ENCODE data around the gene MATN4. TPM values are rescaled to one million over a fixed set of nuclear protein-coding genes. Genes with fewer than 3 reads are reported as not detected.
A peak's percentile ranks its signal among the peaks of the same experiment; 100 is the strongest.

Gene MATN4
- total and polyA plus RNA-seq, 2 experiments from 2014 or later = 3.3 to 5.1 TPM

DNA sequence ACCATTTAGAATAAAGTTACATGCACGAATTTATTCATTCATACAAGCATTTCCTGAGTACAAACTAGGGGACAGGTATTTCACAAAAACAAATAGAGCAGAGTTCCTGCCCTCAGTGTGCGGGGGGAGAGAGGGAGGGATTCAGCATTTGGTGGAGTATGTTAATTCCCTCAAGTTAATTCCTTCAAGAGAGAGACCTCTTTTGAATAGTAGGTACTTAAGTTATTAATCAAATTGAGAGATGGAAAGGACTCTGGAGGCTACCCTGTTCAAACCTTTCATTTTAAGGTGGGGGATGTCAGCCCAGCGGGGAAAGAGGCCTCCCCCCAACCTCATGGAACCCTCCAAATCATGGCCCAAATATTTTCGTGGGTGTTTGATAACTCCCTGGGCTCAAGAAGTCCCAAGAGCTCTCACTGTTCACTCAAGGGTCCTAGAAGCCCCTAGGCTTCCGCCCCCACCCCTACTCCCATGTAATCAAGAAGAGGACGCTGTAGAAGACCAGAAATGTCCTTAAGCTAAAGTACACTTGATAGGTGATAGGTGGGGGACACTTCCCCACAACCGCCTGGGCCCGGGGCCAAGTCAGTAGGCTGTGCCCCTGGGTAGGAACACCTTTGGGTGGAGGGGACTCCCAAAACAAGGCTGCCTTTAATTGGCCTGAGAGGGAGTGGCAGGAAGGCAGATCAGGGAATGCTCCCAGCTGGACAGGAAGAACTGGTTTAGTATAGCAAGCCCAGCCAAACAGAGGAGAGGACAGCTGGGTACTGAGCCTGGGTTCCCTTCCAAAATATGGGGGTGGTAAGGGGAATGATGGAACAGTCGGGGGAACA lies 37.2 kb upstream of the MATN4 start (continued):
- TF ChIP-seq, protein P1, sequence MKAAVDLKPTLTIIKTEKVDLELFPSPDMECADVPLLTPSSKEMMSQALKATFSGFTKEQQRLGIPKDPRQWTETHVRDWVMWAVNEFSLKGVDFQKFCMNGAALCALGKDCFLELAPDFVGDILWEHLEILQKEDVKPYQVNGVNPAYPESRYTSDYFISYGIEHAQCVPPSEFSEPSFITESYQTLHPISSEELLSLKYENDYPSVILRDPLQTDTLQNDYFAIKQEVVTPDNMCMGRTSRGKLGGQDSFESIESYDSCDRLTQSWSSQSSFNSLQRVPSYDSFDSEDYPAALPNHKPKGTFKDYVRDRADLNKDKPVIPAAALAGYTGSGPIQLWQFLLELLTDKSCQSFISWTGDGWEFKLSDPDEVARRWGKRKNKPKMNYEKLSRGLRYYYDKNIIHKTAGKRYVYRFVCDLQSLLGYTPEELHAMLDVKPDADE (IDR thresholded peaks at IDR 0.05) = no peak
- no peak for TF ChIP-seq EZH2 (IDR thresholded peaks at IDR 0.05; ENCODE audit: low read depth, unreplicated experiment)

DNA sequence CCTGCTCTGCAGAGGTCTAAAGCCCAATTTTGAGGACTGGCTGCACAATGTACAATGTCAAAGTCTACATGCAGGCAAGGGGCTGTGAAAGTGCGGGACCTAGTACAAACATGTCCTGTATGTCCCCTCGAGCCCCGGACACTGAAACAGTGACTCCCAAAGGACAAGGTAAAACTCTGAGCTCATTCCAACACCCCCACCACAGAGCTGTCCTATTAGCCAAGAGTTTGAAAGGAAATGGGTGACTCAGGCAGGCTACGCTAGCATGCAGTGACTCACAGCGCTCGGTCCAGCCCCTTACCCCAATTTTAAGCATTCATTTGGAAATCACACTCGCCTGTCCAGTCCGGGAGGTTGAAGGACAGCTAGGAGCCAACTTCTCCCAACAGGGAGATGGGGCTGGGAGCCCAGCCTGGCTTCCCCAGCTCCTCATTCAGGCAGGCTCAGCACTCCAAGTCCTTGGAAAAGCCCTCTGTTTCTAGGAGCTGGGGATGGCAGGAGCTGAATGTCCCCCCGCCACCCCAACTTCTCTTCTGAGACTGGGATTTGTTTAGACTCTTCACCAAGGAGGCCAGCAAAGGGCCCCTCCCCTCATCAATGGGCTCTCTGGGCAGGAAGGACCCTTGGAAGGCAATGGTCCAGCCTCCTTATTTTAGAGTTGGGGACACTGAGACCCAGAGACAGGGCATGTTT lies 36.2 kb upstream of the MATN4 start:
- H3K36me3 ChIP-seq (ENCODE audit: insufficient read depth) = no peaks in the 10 kb centered on the region
- peak overlapping the region; percentile 27; the same call in 1 of the 3 replicates for H3K4me3 Mint-ChIP-seq
- H3K9me2 ChIP-seq (ENCODE audit: insufficient read depth) = no peaks in the 10 kb centered on the region
- H3K4me2 ChIP-seq = peak overlapping the region; percentile 98
- no peak for ATAC-seq
- H3K36me3 Mint-ChIP-seq (ENCODE audit: low read depth) = peaks cover 13% of the 10 kb centered on the region
- H3K27me3 Mint-ChIP-seq (ENCODE audit: insufficient read depth, low read depth, poor library complexity) = peaks cover 15% of the 10 kb centered on the region
- H3K79me2 ChIP-seq (replicated peaks; ENCODE audit: insufficient read depth) = peaks cover 80% of the 10 kb centered on the region
- H3K9me3 Mint-ChIP-seq = no peaks in the 10 kb centered on the region
- H3K27ac ChIP-seq (ENCODE audit: low read depth) = peak overlapping the region; percentile 96; the same call in 1 of the 2 replicates
- peak overlapping the region; percentile 91 for H3K27ac Mint-ChIP-seq
- H3F3A ChIP-seq (replicated peaks; ENCODE audit: low read depth) = 0 out of 2 replicates have a peak, but pooled peaks cover 8% of the 10 kb centered on the region
- no peaks in the 10 kb centered on the region for H4K20me1 ChIP-seq (replicated peaks; ENCODE audit: insufficient read depth)
- H3K4me1 Mint-ChIP-seq = peaks cover 83% of the 10 kb centered on the region
- peaks cover 9% of the 10 kb centered on the region; the same call in 1 of the 2 replicates for H3K27me3 ChIP-seq (ENCODE audit: insufficient read depth)
- peaks cover 74% of the 10 kb centered on the region for H3K4me1 ChIP-seq (ENCODE audit: insufficient read depth)
- H2AFZ ChIP-seq = no peak overlapping the region
- H3K4me3 ChIP-seq = 0 out of 2 replicates have a peak overlapping the region, but pooled peaks have one; percentile 46
- no peak for DNase-seq (ENCODE audit: low spot score)
- TF ChIP-seq, protein P1 (IDR thresholded peaks at IDR 0.05) = no peak
- no peak for TF ChIP-seq POLR2AphosphoS5 (IDR thresholded peaks at IDR 0.05; ENCODE audit: low read depth)
- TF ChIP-seq ZNF114 (CRISPR knock-in tag; IDR thresholded peaks at IDR 0.05) = no peak
- TF ChIP-seq, protein P2, sequence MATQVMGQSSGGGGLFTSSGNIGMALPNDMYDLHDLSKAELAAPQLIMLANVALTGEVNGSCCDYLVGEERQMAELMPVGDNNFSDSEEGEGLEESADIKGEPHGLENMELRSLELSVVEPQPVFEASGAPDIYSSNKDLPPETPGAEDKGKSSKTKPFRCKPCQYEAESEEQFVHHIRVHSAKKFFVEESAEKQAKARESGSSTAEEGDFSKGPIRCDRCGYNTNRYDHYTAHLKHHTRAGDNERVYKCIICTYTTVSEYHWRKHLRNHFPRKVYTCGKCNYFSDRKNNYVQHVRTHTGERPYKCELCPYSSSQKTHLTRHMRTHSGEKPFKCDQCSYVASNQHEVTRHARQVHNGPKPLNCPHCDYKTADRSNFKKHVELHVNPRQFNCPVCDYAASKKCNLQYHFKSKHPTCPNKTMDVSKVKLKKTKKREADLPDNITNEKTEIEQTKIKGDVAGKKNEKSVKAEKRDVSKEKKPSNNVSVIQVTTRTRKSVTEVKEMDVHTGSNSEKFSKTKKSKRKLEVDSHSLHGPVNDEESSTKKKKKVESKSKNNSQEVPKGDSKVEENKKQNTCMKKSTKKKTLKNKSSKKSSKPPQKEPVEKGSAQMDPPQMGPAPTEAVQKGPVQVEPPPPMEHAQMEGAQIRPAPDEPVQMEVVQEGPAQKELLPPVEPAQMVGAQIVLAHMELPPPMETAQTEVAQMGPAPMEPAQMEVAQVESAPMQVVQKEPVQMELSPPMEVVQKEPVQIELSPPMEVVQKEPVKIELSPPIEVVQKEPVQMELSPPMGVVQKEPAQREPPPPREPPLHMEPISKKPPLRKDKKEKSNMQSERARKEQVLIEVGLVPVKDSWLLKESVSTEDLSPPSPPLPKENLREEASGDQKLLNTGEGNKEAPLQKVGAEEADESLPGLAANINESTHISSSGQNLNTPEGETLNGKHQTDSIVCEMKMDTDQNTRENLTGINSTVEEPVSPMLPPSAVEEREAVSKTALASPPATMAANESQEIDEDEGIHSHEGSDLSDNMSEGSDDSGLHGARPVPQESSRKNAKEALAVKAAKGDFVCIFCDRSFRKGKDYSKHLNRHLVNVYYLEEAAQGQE (IDR thresholded peaks at IDR 0.05; ENCODE audit: unreplicated experiment) = no peak
- TF ChIP-seq NANOG (IDR thresholded peaks at IDR 0.05; ENCODE audit: borderline replicate concordance) = no peak
- TF ChIP-seq STAT1 (IDR thresholded peaks at IDR 0.05; ENCODE audit: unreplicated experiment) = no peak
- TF ChIP-seq EZH2phosphoT487 (IDR thresholded peaks at IDR 0.05; ENCODE audit: unreplicated experiment) = no peak
- no peak for TF ChIP-seq ZNF331 (CRISPR knock-in tag; IDR thresholded peaks at IDR 0.05; ENCODE audit: low read depth)
- TF ChIP-seq, protein P3, sequence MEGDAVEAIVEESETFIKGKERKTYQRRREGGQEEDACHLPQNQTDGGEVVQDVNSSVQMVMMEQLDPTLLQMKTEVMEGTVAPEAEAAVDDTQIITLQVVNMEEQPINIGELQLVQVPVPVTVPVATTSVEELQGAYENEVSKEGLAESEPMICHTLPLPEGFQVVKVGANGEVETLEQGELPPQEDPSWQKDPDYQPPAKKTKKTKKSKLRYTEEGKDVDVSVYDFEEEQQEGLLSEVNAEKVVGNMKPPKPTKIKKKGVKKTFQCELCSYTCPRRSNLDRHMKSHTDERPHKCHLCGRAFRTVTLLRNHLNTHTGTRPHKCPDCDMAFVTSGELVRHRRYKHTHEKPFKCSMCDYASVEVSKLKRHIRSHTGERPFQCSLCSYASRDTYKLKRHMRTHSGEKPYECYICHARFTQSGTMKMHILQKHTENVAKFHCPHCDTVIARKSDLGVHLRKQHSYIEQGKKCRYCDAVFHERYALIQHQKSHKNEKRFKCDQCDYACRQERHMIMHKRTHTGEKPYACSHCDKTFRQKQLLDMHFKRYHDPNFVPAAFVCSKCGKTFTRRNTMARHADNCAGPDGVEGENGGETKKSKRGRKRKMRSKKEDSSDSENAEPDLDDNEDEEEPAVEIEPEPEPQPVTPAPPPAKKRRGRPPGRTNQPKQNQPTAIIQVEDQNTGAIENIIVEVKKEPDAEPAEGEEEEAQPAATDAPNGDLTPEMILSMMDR (conservative IDR thresholded peaks at IDR 0.05; ENCODE audit: low read depth in 2 of 2) = no peak
- no peak for TF ChIP-seq JUNB (IDR thresholded peaks at IDR 0.05; ENCODE audit: unreplicated experiment)

All from GM23338 (cell line).